GM21717 (cell line): Measurements from ENCODE around the gene TRIM15.

Experiments used
- ATAC-seq: cut with Tn5 transposase; IDR thresholded peaks from one replicate; pipeline ENCODE4 v1.9.1; 2021; ENCODE audit warnings: mild to moderate bottlenecking, moderate library complexity; ENCODE audit not compliant: unreplicated experiment

The TRIM15 gene

GRCh38 chr6:30144811-30145210, 18.5 kb upstream of the TRIM15 start:
- ATAC-seq: no peak

DNA sequence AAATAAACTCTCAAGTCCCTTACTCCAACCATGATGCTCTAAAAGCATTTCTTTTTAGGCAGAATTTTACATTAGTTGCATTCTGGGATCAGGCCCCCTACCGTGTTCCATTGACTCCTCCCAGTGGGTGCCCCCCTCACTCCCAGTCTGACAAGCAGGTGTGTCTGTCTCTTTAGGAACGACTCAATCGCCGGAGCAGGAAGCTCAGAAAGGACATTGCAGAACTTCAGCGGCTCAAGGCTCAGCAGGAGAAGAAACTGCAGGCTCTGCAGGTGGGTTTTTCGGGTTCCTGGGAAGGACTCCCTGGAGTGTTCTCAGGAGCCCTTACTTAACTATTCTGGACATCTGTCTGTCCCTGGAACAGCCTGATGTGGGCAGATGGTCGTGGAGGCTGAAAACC, 17.5 kb upstream of the TRIM15 start:
- ATAC-seq: no peak

DNA sequence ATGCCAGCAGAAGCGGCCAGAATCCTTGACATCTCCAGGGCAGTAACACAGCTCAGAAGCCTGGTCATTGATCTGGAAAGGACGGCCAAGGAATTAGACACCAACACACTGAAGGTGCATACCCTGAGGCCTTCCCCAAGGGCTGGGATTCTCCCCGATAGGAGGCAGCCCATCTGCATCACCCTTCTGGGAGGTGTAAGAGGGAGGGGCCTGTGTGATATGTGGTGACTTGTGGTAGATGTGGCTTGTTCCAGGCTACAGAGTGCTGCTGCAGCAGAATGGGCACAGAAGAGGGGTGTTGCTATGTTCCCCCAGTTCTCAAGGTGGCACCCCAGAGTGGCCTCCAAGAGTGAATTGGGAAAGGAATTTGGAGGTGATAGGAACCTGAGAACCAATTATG, 16.2 kb upstream of the TRIM15 start:
- ATAC-seq: no peak

DNA sequence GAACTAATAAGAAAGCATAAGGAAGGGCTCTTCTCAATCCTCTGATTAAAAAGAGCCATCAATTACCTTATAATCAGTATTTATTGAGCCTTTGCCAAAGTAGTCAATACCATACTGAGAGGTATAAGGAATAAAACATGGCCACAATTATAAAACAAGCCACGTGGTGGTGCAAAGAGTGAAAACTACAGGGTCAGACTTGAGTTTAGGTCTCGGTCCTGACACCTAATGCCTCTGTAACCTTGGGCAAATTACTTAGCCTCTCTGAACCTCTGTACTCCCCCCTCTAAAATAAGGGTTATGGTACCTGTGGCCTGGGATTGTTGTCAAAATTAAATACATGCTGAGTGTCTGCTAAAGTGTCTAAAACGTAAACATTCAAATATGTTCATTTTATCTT, 14.1 kb upstream of the TRIM15 start:
- no peak for ATAC-seq

GRCh38 chr6:30149858-30150550, 13.3 kb upstream of the TRIM15 start:
- no peak for ATAC-seq

DNA sequence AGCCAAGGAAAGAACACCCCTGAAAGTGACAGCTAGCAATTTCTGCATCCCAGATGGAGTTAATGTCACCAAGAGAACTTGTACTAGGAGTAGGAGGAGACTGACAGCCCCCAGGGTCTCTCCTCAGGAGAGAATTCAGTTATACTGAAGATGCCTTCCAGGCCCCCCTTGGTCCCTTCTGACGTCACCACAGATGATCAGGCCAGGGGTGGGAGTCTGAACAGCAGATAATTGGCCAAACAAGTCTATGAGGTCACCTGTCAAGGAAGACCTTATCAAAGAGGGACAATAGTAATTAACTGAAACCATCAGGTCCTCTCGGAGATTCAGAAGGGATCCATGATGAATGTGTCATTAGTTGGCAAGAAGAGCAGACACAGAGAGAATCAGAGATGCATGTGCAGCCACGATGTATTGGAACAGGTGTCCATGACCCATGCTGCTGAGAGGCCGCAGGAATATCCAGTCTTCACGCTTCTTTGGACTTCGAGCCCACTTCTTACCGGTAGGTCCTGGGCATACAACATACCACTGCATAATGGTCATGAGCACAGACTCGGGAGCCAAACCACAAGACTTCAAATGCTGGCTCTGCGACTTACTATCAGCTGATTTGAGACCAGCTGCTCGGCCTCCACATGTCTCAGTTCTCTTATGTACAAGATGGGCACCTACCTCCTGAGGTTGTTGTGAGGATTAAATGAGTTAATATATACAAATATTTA, 12.5 kb upstream of the TRIM15 start:
- no peak for ATAC-seq

DNA sequence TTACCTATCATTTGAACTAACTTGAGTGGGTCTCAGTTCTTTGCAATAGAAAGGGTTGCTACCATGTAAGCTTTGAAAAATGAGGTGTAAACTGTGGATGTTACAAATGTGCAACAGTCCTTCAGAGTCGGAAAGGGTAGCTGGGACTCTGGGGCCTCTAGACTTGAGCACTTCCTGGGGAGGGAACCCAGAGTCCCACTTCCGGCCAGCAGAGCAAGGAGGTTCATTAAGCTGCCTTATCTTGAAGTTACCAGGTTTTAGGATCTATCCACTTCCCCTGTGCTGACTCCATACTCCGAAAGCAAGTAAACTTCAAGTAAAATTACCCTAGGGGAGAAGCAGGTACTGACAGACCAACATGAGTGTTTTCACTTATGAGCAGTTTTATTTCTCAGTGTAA, 11.8 kb upstream of the TRIM15 start:
- ATAC-seq: no peak

- ATAC-seq: no peak
Measured at GRCh38 chr6:30152016-30152673, 11.2 kb upstream of the TRIM15 start.

- no peak for ATAC-seq
Measured at GRCh38 chr6:30152910-30153610, 10.3 kb upstream of the TRIM15 start.

DNA sequence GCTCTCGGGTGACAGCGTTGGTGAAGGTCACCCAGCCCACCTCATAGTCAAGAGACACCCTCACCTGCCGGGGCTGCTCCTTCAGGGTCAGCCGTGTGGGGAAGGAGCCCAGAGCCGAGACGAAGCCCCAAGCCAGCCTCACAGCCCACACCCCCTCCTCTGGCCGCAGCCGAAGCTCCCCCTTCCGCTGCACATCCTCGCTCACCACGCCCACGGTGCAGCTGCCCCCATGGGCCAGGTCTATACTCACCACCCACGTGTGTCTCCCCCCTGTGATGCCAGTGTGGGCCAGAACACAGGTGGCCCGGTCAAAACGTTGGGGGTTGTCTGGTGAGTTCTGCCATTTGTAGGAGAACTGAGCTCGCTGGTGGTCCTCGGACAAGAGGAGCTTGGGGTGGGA, 9.3 kb upstream of the TRIM15 start:
- ATAC-seq: no peak

DNA sequence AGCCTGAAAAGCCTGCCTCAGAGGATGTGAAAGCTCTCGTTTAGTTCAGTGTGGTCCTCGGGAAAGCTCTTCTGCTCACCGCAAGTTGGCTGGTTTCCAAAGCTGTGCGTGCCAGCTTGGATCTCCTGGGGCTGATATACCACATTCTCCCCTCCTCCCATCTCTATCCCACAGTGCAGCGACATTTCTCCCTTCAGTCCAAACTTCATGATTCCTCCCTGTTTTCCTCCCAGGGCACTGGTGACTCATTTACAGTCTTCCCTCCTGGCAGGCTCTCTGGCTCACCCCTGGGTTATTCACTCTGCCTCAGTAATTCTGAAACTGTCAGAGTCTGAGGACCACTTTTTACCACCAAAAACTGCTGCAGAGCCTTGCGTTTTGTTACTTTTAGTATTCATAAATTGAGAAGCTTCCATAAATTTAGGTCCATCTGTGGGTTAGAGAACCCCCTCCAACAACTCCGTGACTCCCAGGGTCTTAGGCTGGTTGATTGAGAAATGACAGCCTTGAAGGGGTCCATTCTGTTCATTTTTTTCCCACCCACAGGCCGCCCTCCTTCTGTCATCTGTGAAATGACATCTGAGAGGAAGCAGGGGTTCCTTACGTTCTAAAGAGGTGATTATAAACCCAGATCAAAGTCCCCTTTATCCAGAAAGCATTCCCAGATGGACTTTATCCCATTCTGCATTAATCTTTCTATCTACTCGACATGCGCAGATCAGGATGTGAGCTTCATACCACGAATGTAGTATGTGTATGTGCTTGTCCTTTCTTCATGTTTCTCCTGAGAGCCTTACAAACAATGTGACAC, 8.4 kb upstream of the TRIM15 start:
- ATAC-seq: no peak

DNA sequence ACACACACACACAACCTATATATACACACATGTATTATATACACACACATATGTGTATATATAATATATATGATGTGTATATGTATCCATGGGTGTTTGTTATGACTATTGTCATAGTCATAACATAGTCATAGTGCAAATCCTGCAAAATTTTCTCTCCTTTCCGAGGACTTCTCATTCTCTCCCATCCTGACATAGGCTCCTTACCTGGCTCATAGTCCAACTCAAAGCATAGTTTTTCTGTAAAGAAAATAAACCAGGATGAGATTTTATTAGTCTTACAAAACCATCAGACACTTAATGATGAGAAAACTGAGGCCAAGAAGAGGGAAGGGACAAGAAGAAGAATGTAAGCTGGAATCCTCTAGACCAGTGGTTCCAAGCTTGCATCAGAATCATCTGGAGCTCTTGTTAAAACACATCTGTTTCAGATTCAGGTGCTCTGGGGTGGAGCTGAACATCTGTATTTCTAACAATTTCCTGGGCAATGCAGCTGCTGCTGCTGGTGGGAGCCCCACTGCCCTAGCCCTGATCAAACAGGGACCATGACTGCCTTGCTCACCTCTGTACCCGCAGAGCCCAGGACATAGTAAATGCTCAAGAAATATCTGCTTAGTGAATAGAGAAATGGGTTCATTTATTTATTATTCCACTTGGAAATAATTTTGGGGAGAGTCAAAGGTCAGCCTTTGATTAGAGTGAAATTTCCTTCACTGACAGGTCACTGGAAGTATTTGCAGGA, 7.7 kb upstream of the TRIM15 start:
- ATAC-seq: no peak

DNA sequence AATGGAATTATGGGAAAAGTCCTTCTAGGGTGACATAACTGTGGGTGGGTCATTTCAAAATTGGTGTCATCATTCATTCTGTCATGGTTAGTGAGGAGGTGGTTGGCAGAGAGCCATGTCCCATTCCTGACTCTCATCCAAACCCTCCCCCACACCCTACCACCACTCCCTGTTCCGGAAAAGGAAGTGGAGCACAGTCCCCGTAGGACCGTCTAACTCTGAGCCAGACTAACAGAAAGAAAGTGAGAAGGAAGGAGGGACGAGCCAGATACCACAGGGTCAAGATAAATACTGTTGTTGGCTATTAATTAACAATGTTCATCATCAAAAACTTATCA, 7.1 kb upstream of the TRIM15 start:
- ATAC-seq: no peak

GRCh38 chr6:30156774-30157173, 6.6 kb upstream of the TRIM15 start:
- ATAC-seq: no peak

- no peak for ATAC-seq
Measured at GRCh38 chr6:30157581-30157980, 5.8 kb upstream of the TRIM15 start.

DNA sequence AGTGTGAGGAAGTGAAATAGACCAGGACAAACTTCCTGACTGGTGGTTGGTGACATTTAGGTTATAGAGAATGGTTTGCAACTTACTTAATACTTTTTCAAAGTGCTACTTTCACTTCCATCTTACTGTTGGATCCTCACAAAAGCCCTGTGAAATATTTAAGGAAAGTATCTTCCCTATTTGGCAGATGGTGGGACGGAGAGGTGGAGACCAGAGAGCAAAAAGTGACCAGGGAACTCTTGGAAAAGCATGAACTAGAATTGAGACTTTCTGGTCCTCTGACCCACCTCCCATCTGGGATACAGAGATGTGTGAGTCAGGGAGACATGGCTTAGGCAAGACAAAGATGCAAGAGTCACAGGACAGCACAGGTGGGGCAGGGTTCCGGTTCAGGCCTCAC, 5.3 kb upstream of the TRIM15 start:
- no peak for ATAC-seq

DNA sequence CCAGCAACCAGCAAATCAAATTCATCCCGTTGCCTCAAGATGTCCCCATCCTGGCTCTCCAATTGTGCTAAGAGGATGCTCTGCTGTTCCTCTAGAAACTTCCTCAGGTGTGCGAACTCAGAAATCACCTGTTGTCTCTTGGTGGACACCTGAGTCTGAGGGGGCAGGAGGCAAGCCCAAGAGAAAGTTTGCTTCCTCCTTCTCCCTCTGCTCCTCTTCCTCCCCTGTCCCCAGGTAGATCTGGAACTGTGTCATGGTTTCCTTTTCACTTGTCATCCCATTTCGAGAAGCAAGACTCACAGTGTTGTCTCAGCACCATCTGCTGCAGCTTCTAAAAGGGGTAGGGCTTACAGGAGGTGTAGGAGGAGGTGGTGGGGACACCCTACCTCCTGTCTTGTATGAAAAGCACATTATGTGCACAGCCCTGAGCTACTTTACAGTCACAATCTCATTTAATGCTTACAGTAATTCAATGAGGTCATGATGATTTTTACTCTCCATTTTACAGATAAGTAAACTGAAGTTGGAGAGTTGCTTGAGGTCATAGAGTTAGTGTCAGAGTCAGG, 4.8 kb upstream of the TRIM15 start:
- no peak for ATAC-seq

GRCh38 chr6:30160008-30160784, 3.1 kb upstream of the TRIM15 start:
- ATAC-seq: no peak
